ENCODE data around the gene SLC37A1. TPM values are rescaled to one million over a fixed set of nuclear protein-coding genes. Genes with fewer than 3 reads are reported as not detected.

SLC37A1 gene
- polyA plus RNA-seq, 3 donors from 2014 or later = 0.09 to 6.3 (median 3.0) TPM

- Mint-ChIP-seq H3K4me1 (peaks cover 0 to 5% of the 10 kb centered on the region in 2 donors), H3K27ac (no peak overlapping the region), H3K4me3 (no peak overlapping the region), H3K9me3 (no peaks in the 10 kb centered on the region), H3K36me3 (peaks cover 32 to 59% (median 36%) of the 10 kb centered on the region in 3 donors), H3K27me3 (ENCODE audit: low read depth in 3 of 3) (peaks cover 0 to 5% (median 0%) of the 10 kb centered on the region in 3 donors)
- DNase-seq = no peak
Measured at GRCh38 chr21:42562816-42563215, 49.2 kb downstream of the SLC37A1 start.

- no peak for DNase-seq
- H3K27me3 Mint-ChIP-seq (ENCODE audit: low read depth in 3 of 3) = peaks cover 0 to 5% (median 0%) of the 10 kb centered on the region in 3 donors
- H3K4me1 Mint-ChIP-seq = peaks cover 0 to 5% of the 10 kb centered on the region in 2 donors
- H3K9me3 Mint-ChIP-seq = no peaks in the 10 kb centered on the region
- H3K27ac Mint-ChIP-seq = no peak overlapping the region
- H3K36me3 Mint-ChIP-seq = peaks cover 34 to 60% (median 34%) of the 10 kb centered on the region in 3 donors
- H3K4me3 Mint-ChIP-seq = no peak overlapping the region
Measured at GRCh38 chr21:42563261-42563660, 49.6 kb downstream of the SLC37A1 start.

GRCh38 chr21:42563686-42564085 is 50.0 kb downstream of the SLC37A1 start:
- DNase-seq = no peak
- Mint-ChIP-seq H3K27ac (no peak overlapping the region), H3K4me3 (no peak overlapping the region), H3K36me3 (peaks cover 31 to 60% (median 32%) of the 10 kb centered on the region in 3 donors), H3K9me3 (no peaks in the 10 kb centered on the region), H3K4me1 (peaks cover 0 to 5% of the 10 kb centered on the region in 2 donors), H3K27me3 (ENCODE audit: low read depth in 3 of 3) (peaks cover 0 to 5% (median 0%) of the 10 kb centered on the region in 3 donors)

- no peak for DNase-seq
- no peak overlapping the region for H3K4me3 Mint-ChIP-seq
Measured at GRCh38 chr21:42564561-42564971, 50.9 kb downstream of the SLC37A1 start.

GRCh38 chr21:42565206-42565810 is 51.7 kb downstream of the SLC37A1 start:
- H3K4me3 Mint-ChIP-seq = no peak overlapping the region
- H3K9me3 Mint-ChIP-seq = no peaks in the 10 kb centered on the region
- peaks cover 28 to 59% (median 30%) of the 10 kb centered on the region in 3 donors for H3K36me3 Mint-ChIP-seq
- H3K27me3 Mint-ChIP-seq (ENCODE audit: low read depth in 3 of 3) = peaks cover 0 to 5% (median 0%) of the 10 kb centered on the region in 3 donors
- no peak for DNase-seq
- no peak overlapping the region for H3K27ac Mint-ChIP-seq
- peaks cover 0 to 5% of the 10 kb centered on the region in 2 donors for H3K4me1 Mint-ChIP-seq

More at GRCh38 chr21:42564561-42564971, 50.9 kb downstream of the SLC37A1 start:
- no peaks in the 10 kb centered on the region for H3K9me3 Mint-ChIP-seq
- H3K27ac Mint-ChIP-seq = no peak overlapping the region
- H3K4me1 Mint-ChIP-seq = peaks cover 0 to 5% of the 10 kb centered on the region in 2 donors
- peaks cover 0 to 5% (median 0%) of the 10 kb centered on the region in 3 donors for H3K27me3 Mint-ChIP-seq (ENCODE audit: low read depth in 3 of 3)
- H3K36me3 Mint-ChIP-seq = peaks cover 28 to 64% (median 31%) of the 10 kb centered on the region in 3 donors

- H3K27me3 Mint-ChIP-seq (ENCODE audit: low read depth in 3 of 3) = peaks cover 0 to 5% (median 0%) of the 10 kb centered on the region in 3 donors
- peaks cover 0 to 5% of the 10 kb centered on the region in 2 donors for H3K4me1 Mint-ChIP-seq
- no peak overlapping the region for H3K4me3 Mint-ChIP-seq
- no peaks in the 10 kb centered on the region for H3K9me3 Mint-ChIP-seq
- no peak overlapping the region for H3K27ac Mint-ChIP-seq
- peaks cover 25 to 56% (median 25%) of the 10 kb centered on the region in 3 donors for H3K36me3 Mint-ChIP-seq
- no peak for DNase-seq
Measured at GRCh38 chr21:42565886-42566523, 52.4 kb downstream of the SLC37A1 start.

DNA sequence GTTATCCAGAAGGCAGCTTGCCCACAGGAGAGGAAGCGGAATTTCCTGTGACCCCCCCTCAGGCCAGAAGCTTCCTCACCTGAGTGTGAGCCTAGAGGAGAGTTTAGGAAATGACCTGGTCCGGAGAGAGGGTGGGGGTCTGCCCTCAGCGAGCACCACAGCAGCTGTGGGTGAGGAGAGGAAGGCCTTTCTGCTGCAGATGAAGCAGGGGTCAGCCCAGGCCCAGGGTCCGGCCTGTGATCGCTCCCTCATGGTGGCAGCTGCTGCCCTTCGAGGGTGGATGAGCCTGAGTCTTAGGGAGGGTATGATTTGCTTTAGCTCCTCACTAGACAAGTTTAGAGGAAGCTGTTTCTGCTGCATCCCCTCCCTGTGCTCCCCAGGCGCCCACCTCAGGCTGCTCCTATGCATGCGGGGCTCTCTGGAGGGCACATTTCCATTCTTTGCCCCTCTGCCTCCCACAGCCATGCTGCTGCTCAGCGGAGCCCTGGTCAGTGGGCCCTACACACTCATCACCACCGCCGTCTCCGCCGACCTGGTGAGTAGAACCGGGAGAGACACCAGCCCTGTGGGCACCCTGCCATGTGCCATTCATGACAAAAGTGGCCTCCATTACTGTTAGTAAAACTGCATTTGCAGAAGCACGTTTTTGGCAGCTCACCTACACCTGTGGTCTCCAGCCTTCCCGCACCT is 53.0 kb downstream of the SLC37A1 start:
- no peak overlapping the region for H3K4me3 Mint-ChIP-seq
- peaks cover 0 to 3% of the 10 kb centered on the region in 2 donors for H3K4me1 Mint-ChIP-seq
- peaks cover 0 to 5% (median under 1%) of the 10 kb centered on the region in 3 donors for H3K27me3 Mint-ChIP-seq (ENCODE audit: low read depth in 3 of 3)
- no peak for DNase-seq
- H3K27ac Mint-ChIP-seq = no peak overlapping the region
- H3K36me3 Mint-ChIP-seq = peaks cover 20 to 53% (median 24%) of the 10 kb centered on the region in 3 donors
- H3K9me3 Mint-ChIP-seq = no peaks in the 10 kb centered on the region

DNA sequence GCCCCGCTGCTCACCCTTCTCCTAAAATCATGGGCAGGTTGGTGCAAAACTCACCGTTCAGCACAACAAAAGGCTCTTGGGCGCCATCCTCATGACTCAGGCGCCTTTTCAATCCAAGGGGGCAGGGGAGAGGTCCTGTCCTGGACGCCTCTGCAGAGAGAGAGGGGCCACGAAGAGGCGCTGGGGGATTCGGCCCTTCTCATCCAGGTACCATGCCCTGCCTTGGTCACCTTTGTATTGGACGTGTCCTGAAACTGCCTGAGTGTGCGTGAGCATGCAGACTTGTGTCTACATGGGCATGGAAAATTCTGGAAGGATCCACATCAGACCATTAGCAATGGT is 53.5 kb downstream of the SLC37A1 start:
- DNase-seq = no peak
- Mint-ChIP-seq H3K36me3 (peaks cover 20 to 55% (median 21%) of the 10 kb centered on the region in 3 donors), H3K4me3 (no peak overlapping the region), H3K4me1 (no peaks in the 10 kb centered on the region), H3K9me3 (no peaks in the 10 kb centered on the region), H3K27ac (no peak overlapping the region), H3K27me3 (ENCODE audit: low read depth in 3 of 3) (peaks cover 0 to 5% (median 2%) of the 10 kb centered on the region in 3 donors)

DNA sequence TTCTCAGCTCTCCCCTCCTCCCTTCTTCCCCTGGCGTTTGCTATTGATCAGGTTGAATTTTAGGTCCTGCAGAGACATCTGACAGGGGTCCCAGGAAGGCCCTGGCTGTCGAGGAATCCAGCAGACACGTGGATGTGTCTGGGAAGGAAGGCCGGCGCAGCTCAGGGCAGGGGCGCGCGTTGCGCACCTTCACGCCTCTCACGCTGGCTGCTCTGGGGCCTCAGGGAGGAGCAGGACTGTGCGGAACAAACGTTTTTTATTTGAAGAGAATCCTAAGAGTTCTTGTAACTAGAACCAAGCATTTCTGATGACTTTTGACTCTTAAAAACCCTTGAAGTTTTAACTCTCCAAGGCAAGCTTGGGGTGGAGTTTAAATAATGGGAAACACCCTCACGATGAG is 54.2 kb downstream of the SLC37A1 start:
- Mint-ChIP-seq H3K27ac (no peak overlapping the region), H3K36me3 (peaks cover 15 to 49% (median 19%) of the 10 kb centered on the region in 3 donors), H3K9me3 (no peaks in the 10 kb centered on the region), H3K27me3 (ENCODE audit: low read depth in 3 of 3) (peaks cover 0 to 2% (median under 1%) of the 10 kb centered on the region in 3 donors), H3K4me1 (no peaks in the 10 kb centered on the region), H3K4me3 (no peak overlapping the region)
- no peak for DNase-seq

DNA sequence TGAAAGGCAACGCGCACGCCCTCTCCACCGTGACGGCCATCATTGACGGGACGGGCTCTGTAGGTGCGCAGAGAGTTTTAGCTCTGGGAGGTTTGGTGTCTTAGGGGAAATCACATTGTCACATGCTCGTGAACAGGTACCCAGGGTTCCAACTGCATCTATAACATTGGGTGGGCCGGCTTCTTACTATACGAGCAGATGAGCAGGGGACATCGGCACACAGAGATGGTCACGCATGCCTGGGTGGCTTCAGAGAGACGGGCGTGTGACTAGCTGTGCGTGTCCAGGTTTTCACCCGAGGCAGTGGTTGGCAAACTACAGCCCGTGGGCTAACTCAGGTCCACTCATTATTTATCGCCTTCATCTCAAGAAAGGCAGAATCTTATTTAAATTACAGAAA is 54.7 kb downstream of the SLC37A1 start:
- DNase-seq = no peak

DNA sequence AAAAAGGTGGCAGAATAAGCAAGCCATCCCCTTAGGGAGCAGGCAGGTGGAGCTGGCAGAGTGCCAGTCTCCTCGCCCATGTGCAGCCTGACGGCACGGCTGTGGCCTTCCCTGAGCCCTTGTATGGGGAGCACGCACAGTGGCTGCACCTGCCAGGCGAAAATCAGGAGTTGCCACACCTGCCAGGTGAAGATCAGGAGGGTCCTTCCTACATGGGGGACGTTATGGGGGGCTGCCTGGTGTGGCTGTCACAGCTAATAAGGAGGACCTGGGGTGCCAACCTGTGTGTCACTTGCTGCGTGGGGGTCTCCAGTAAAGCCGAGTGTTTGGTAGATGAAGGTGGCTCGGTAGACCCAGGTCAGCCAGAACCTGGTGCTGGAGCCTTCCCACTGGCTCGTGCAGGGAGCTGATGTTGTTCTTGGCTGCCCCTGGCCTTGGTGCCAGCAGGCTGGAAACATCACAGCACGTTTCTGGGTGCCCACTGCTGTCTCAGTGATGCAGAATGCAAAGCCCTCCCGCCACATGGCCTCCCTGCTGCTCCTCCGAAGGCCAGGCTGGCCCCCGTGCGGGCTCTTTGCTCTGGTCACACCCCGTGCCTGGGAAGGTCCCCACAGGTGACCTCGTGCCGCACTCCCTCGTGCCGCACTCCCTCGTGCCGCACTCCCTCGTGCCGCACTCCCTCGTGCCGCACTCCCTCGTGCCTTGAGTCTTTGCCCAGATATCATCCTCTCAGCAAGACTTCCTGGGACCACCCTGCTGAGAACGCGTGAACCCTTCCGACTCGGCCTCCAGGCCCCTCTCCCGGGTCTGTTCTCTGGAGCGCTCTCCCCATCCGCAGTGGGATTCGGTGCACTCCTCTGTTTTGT is 55.4 kb downstream of the SLC37A1 start:
- Mint-ChIP-seq H3K4me3 (no peak overlapping the region), H3K27me3 (ENCODE audit: low read depth in 3 of 3) (peaks cover 0 to 4% (median 0%) of the 10 kb centered on the region in 3 donors), H3K4me1 (no peaks in the 10 kb centered on the region), H3K9me3 (no peaks in the 10 kb centered on the region), H3K36me3 (peaks cover 19 to 48% (median 24%) of the 10 kb centered on the region in 3 donors), H3K27ac (no peak overlapping the region)
- DNase-seq = no peak

More for the DNA sequence above, 54.7 kb downstream of the SLC37A1 start:
- no peaks in the 10 kb centered on the region for H3K9me3 Mint-ChIP-seq
- H3K27ac Mint-ChIP-seq = no peak overlapping the region
- H3K27me3 Mint-ChIP-seq (ENCODE audit: low read depth in 3 of 3) = peaks cover 0 to 4% (median 0%) of the 10 kb centered on the region in 3 donors
- H3K4me1 Mint-ChIP-seq = no peaks in the 10 kb centered on the region
- peaks cover 16 to 49% (median 19%) of the 10 kb centered on the region in 3 donors for H3K36me3 Mint-ChIP-seq
- H3K4me3 Mint-ChIP-seq = no peak overlapping the region

GRCh38 chr21:42569732-42570301 is 56.2 kb downstream of the SLC37A1 start:
- Mint-ChIP-seq H3K27me3 (ENCODE audit: low read depth in 3 of 3) (peaks cover 0 to 4% (median 0%) of the 10 kb centered on the region in 3 donors), H3K36me3 (peaks cover 19 to 49% (median 26%) of the 10 kb centered on the region in 3 donors), H3K9me3 (no peaks in the 10 kb centered on the region), H3K27ac (peak overlapping the region in 2 of 6 donors; percentile 85 to 89), H3K4me3 (peak overlapping the region in 1 of 5 donors; percentile 62), H3K4me1 (no peaks in the 10 kb centered on the region)
- no peak for DNase-seq

GRCh38 chr21:42570362-42570761 is 56.7 kb downstream of the SLC37A1 start:
- H3K9me3 Mint-ChIP-seq = no peaks in the 10 kb centered on the region
- H3K4me3 Mint-ChIP-seq = no peak overlapping the region
- peaks cover 0 to 4% (median 0%) of the 10 kb centered on the region in 3 donors for H3K27me3 Mint-ChIP-seq (ENCODE audit: low read depth in 3 of 3)
- H3K4me1 Mint-ChIP-seq = no peaks in the 10 kb centered on the region
- peak overlapping the region in 3 of 6 donors; percentile 34 to 89 (median 85) for H3K27ac Mint-ChIP-seq
- no peak for DNase-seq
- H3K36me3 Mint-ChIP-seq = peaks cover 19 to 52% (median 27%) of the 10 kb centered on the region in 3 donors

All from immature natural killer cell (primary cell).